Gastroesophageal sphincter (tissue), 3 donors: ENCODE measurements around the gene MUC5AC.

Source experiments
- EP300 ChIP-seq: sonication (generic); formaldehyde crosslinking; IDR thresholded peaks from one replicate; pipeline ENCODE4 v1.6.1; 2017; ENCODE audit warnings: antibody characterized with exemption, mild to moderate bottlenecking
- TF ChIP-seq, protein P1 (sequence below), 4 experiments: fragments of 200-600 bp in 2 of 4; fragments of 450-650 bp in 2 of 4; sonication (generic) in 1 of 4; IDR thresholded peaks; one replicate each; pipeline ENCODE4 v1.5.1; 2017 to 2019; ENCODE audit warnings: antibody characterized with exemption in 4 of 4, mild to moderate bottlenecking in 2 of 4, moderate library complexity in 2 of 4

GRCh38 chr11:1234054-1234720, 76.4 kb downstream of the MUC5AC start:
- TF ChIP-seq EP300 = no peak
- TF ChIP-seq, protein P1, sequence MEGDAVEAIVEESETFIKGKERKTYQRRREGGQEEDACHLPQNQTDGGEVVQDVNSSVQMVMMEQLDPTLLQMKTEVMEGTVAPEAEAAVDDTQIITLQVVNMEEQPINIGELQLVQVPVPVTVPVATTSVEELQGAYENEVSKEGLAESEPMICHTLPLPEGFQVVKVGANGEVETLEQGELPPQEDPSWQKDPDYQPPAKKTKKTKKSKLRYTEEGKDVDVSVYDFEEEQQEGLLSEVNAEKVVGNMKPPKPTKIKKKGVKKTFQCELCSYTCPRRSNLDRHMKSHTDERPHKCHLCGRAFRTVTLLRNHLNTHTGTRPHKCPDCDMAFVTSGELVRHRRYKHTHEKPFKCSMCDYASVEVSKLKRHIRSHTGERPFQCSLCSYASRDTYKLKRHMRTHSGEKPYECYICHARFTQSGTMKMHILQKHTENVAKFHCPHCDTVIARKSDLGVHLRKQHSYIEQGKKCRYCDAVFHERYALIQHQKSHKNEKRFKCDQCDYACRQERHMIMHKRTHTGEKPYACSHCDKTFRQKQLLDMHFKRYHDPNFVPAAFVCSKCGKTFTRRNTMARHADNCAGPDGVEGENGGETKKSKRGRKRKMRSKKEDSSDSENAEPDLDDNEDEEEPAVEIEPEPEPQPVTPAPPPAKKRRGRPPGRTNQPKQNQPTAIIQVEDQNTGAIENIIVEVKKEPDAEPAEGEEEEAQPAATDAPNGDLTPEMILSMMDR (IDR thresholded peaks at IDR 0.05) = no peak
